Measurements from ENCODE around the gene ZWILCH. TPM values are rescaled to one million over a fixed set of nuclear protein-coding genes. Genes with fewer than 3 reads are reported as not detected.
"Not testable (repeated sequence)": the region's sequence is repeated elsewhere in the genome, so short reads cannot be mapped to it uniquely, and the experiment has no call there.

ZWILCH gene
- total RNA-seq, 1 donor from 2014 or later, result 23.3 TPM

DNA sequence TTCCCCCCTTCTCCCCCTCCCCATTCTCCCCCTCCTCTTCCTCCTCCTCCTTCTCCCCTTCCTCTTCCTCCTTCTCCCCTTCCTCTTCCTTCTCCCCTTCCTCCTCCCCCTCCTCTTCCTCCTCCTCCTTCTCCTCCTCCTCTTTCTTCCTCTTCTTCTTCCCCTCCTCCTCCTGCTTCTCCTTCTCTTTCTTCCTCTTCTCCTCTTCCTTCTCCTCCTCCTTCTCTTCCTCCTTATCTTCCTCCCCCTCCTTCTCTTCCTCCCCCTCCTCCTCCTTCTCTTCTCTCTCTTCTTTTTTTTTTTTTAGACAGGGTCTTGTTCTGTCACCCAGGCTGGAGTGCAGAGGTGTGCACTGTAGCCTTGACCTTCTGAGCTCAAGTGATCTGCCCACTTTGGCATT is 81.9 kb downstream of the ZWILCH start:
- H3K27me3 Mint-ChIP-seq, result peaks cover 8% of the 10 kb centered on the region
- DNase-seq (ENCODE audit: low spot score, unreplicated experiment), result no peak
- peaks cover 14% of the 10 kb centered on the region for H3K4me1 Mint-ChIP-seq (ENCODE audit: low read depth)
- H3K4me3 Mint-ChIP-seq (ENCODE audit: low read depth), result no peak overlapping the region
- H3K27ac Mint-ChIP-seq, result no peak overlapping the region
- TF ChIP-seq, protein P1, sequence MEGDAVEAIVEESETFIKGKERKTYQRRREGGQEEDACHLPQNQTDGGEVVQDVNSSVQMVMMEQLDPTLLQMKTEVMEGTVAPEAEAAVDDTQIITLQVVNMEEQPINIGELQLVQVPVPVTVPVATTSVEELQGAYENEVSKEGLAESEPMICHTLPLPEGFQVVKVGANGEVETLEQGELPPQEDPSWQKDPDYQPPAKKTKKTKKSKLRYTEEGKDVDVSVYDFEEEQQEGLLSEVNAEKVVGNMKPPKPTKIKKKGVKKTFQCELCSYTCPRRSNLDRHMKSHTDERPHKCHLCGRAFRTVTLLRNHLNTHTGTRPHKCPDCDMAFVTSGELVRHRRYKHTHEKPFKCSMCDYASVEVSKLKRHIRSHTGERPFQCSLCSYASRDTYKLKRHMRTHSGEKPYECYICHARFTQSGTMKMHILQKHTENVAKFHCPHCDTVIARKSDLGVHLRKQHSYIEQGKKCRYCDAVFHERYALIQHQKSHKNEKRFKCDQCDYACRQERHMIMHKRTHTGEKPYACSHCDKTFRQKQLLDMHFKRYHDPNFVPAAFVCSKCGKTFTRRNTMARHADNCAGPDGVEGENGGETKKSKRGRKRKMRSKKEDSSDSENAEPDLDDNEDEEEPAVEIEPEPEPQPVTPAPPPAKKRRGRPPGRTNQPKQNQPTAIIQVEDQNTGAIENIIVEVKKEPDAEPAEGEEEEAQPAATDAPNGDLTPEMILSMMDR (IDR thresholded peaks at IDR 0.05; ENCODE audit: unreplicated experiment), result no peak
- no peaks in the 10 kb centered on the region for H3K9me3 Mint-ChIP-seq (ENCODE audit: low read depth)
- no peaks in the 10 kb centered on the region for H3K36me3 Mint-ChIP-seq (ENCODE audit: insufficient read depth)

GRCh38 chr15:66587749-66588148 is 82.6 kb downstream of the ZWILCH start:
- Mint-ChIP-seq H3K27ac (no peak overlapping the region), H3K9me3 (ENCODE audit: low read depth) (no peaks in the 10 kb centered on the region), H3K36me3 (ENCODE audit: insufficient read depth) (no peaks in the 10 kb centered on the region), H3K4me1 (ENCODE audit: low read depth) (peaks cover 17% of the 10 kb centered on the region), H3K27me3 (peaks cover 8% of the 10 kb centered on the region), H3K4me3 (ENCODE audit: low read depth) (no peak overlapping the region)
- DNase-seq (ENCODE audit: low spot score, unreplicated experiment), result no peak
- TF ChIP-seq, protein P1 (IDR thresholded peaks at IDR 0.05; ENCODE audit: unreplicated experiment), result no peak

DNA sequence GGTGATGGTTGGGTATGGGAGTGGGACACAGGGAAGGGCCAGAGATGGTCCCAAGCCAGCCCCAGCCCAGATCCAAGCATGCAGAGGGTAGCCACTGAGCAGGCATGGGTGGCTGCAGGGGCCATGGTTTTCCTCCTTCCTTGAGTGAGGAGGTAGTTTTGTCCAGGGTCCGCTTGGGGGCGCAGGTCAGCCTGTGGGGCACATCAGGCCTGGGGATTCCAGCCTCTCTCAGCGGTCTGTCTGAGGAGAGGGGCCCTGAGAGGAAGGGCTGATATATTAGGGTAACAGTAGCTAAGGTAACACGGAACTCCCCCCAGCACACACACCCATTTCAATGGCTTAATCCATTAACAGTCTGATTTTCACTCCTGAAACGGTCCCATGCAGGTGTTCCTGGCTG is 83.4 kb downstream of the ZWILCH start:
- Mint-ChIP-seq H3K9me3 (ENCODE audit: low read depth) (no peaks in the 10 kb centered on the region), H3K4me3 (ENCODE audit: low read depth) (no peak overlapping the region), H3K4me1 (ENCODE audit: low read depth) (peaks cover 23% of the 10 kb centered on the region), H3K27me3 (peaks cover 11% of the 10 kb centered on the region), H3K36me3 (ENCODE audit: insufficient read depth) (no peaks in the 10 kb centered on the region), H3K27ac (no peak overlapping the region)
- TF ChIP-seq, protein P1 (IDR thresholded peaks at IDR 0.05; ENCODE audit: unreplicated experiment), result no peak
- DNase-seq (ENCODE audit: low spot score, unreplicated experiment), result no peak

GRCh38 chr15:66588971-66589370 is 83.8 kb downstream of the ZWILCH start:
- TF ChIP-seq, protein P1 (IDR thresholded peaks at IDR 0.05; ENCODE audit: unreplicated experiment), result no peak
- Mint-ChIP-seq H3K36me3 (ENCODE audit: insufficient read depth) (no peaks in the 10 kb centered on the region), H3K27me3 (peaks cover 11% of the 10 kb centered on the region), H3K9me3 (ENCODE audit: low read depth) (no peaks in the 10 kb centered on the region), H3K27ac (no peak overlapping the region), H3K4me1 (ENCODE audit: low read depth) (peaks cover 23% of the 10 kb centered on the region), H3K4me3 (ENCODE audit: low read depth) (no peak overlapping the region)
- DNase-seq (ENCODE audit: low spot score, unreplicated experiment), result no peak

DNA sequence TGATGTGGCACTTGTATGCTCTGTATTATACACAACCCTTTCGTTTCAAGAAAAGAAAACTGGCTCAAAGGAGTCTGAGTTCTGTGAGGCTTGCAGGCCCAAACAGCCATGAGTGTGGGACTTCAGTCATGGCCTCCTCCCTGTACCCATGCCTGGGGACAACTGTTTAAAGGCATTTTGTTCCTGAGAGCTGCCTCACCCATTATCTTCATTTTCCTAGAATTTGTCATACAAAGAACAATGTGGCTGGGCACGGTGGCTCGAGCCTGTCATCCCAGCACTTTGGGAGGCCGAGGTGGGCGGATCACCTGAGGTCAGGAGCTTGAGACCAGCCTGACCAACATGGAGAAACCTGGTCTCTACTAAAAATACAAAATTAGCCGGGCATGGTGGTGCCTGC is 84.3 kb downstream of the ZWILCH start:
- not testable (repeated sequence) for H3K27ac Mint-ChIP-seq; H3K36me3 Mint-ChIP-seq (ENCODE audit: insufficient read depth); DNase-seq (ENCODE audit: low spot score, unreplicated experiment); H3K4me3 Mint-ChIP-seq (ENCODE audit: low read depth); H3K9me3 Mint-ChIP-seq (ENCODE audit: low read depth)
- peaks cover 23% of the 10 kb centered on the region for H3K4me1 Mint-ChIP-seq (ENCODE audit: low read depth)
- peaks cover 12% of the 10 kb centered on the region for H3K27me3 Mint-ChIP-seq

- H3K27me3 Mint-ChIP-seq, result peaks cover 18% of the 10 kb centered on the region
- H3K9me3 Mint-ChIP-seq (ENCODE audit: low read depth), result no peaks in the 10 kb centered on the region
- no peaks in the 10 kb centered on the region for H3K36me3 Mint-ChIP-seq (ENCODE audit: insufficient read depth)
- DNase-seq (ENCODE audit: low spot score, unreplicated experiment), result no peak
- no peak overlapping the region for H3K27ac Mint-ChIP-seq
- H3K4me3 Mint-ChIP-seq (ENCODE audit: low read depth), result no peak overlapping the region
- H3K4me1 Mint-ChIP-seq (ENCODE audit: low read depth), result peaks cover 23% of the 10 kb centered on the region
- TF ChIP-seq, protein P1 (IDR thresholded peaks at IDR 0.05; ENCODE audit: unreplicated experiment), result no peak
These were observed 85.3 kb downstream of the ZWILCH start for GRCh38 chr15:66590435-66590834.

All from progenitor cell of endocrine pancreas (in vitro differentiated cells).